HG03442 (cell line): ENCODE results near the gene SMOC1.
"Not testable (repeated sequence)": the region's sequence is repeated elsewhere in the genome, so short reads cannot be mapped to it uniquely, and the experiment has no call there.

ENCODE experiments used
- ATAC-seq: cut with Tn5 transposase; IDR thresholded peaks from one replicate; pipeline ENCODE4 v1.9.1; 2021; ENCODE audit warnings: mild to moderate bottlenecking, moderate library complexity; ENCODE audit not compliant: unreplicated experiment

The SMOC1 gene

GRCh38 chr14:69896080-69896479 is 16.9 kb downstream of the SMOC1 start:
- ATAC-seq: no peak

GRCh38 chr14:69896972-69897371 is 17.8 kb downstream of the SMOC1 start:
- no peak for ATAC-seq

DNA sequence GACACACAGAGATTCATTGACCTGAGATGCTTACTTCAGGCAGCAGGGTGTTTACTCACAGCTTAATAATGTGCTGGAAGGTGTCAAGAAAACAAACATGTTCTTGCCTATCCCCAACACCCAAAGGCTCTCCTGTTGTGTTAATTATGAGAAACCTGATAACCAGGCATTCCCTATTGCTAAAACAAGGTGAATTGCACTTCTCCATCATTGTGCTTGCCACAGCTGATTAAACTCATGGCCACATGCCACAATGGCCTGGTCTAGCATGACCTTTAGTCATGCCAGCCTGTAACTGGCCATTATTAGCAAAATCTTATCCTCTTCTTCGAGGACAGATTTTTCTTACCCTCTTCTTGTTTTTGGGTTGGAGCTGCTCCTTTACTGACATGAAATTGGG is 21.4 kb downstream of the SMOC1 start:
- ATAC-seq: no peak

DNA sequence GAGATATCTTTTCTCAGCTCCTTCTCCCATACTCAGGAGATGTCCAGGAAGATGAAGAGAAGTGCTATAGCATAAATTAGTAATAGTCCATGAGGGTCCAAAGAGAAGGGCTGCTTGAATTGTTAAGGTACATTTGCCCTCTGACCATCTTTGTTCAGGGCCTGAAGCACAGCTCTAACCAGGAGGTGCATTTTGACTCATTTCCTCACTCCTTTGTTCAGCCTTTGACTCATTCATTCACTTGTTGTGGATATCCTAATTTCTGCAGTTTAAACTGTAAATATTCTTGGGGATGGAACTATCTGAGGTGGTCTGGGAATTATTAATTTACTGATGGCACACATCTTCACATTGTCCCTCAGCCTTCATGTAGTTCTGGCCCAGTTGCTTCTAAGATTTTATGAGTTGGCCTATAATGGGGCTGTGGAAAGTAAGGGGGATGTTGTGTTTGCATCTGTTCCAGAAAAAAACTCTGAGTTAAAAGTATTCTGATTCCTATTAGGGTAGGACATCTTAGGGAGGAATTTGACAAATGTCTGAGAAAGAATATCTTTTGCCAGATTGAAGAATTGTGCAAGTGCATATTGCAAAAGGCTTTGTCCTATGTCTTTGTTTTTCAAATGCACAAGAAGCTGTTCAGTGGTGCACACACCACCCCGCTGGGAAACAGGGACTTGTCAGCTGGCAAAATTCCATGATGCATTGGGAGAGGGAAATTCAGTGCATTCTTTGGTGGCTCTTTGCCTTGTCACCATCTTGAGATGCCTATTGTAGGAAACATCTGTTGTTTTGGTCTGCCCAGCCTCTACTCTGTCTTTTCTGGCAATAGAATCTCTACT is 22.1 kb downstream of the SMOC1 start:
- ATAC-seq: no peak

GRCh38 chr14:69903046-69903445 is 23.8 kb downstream of the SMOC1 start:
- not testable (repeated sequence) for ATAC-seq

DNA sequence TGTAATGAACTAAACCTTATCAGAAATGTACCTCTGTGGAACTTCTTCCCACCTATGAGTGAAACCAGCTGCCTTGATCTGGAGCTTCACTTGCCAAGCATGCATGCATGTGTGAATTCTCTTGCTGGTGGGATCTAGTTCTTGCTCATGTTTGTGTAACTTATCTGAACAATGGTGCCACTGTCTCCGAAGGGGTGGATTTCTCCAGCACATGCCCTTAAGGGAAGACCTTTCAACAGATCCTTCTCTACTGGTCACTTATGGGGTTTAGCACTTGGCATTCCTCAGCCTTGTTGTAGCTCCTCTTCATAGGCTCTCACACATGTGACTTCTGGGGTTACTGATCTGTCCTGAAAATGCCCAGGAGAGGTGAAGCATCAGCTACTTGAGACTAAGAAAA is 25.0 kb downstream of the SMOC1 start:
- no peak for ATAC-seq

DNA sequence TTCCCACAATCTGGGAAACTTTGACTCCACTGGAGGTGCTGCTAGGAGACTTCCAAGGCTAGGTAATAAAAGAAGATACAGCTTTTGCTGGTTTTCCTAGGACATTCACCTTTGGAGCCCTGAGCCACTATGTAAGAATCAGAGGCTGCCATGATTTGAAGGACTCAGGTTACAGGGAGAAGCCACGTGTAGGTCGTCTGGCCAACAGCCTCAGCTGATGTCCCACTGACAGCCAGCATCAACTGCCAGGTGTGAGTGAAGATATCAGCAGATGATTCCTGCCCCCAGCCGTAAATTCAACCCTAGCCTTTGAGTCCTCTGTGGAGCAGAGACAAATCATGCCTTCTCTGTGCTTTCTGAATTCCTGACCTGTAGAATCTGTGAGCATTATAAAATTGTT is 27.0 kb downstream of the SMOC1 start:
- ATAC-seq: no peak

DNA sequence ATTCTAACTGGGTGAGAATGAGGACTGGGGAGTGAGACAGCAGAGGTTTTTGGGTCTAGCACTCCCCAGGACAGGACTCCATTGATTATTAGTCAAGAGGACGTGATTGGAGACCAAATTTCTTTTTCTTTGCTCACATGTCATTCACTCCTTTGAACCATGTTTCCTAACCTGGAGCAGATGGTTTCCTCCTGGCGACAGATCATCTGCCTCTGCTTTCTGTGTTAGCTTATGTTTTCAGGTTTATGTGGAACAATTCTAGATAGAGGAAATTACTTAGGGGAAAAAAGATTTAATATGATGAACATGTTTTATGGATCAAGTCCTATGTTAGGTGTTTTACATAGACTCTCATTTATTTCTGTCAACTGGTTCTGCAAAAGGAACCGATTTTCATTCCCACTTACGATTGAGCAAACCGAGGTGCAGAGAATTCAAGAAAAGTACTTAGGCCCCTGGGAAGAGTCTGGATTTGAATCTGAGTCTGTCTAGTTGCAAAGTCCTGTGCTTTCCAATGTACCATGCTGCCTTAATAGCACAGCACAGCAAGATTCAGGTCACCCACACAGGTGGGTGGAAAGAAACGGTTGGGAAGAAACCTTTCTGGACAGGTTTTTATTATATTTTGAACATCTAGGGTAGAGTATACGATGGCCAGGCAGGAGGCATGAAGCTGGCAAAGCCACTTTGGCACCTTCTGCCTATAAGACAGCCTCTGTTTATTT is 30.8 kb downstream of the SMOC1 start:
- ATAC-seq: no peak

GRCh38 chr14:69910871-69911270 is 31.7 kb downstream of the SMOC1 start:
- ATAC-seq: no peak

DNA sequence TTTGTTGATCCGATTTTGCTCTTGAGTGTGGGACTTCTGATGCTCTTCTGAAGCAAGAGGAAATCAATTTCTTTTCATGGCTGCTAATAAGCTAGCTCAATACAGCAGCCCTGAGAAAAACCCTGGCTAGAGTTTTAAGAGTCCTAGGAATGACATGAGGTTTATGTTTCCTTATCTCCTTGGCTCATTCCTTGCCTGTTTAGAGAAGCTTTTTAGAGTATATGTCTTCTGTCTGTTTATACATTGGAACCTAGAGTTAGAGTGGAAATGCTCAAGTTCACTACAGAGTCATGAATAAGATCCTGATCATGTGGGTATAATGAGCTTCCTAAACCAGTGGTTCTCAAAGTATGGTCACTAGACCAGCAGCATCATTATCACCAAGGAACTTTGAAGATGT is 34.5 kb downstream of the SMOC1 start:
- no peak for ATAC-seq

DNA sequence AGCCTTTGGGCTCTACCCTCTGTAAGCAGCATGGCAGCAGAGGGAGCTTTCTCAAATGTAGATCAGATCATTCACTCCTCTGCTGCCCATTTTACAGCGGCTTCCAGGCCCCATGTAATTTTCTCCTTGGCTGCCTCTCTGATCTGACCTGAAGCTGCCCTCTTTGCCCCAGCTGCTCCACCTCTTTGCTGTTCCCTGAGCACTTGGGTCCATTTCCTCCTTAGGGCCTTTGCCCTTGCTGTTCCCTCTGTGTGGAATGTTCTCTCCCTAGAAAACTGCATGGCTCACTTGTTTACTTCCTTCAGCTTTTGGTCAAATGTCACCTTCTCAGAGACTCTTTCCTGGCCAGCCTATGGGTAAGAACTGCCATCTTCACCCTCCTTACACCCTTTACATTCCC is 37.2 kb downstream of the SMOC1 start:
- no peak for ATAC-seq

GRCh38 chr14:69917287-69917686 is 38.1 kb downstream of the SMOC1 start:
- ATAC-seq: no peak

- no peak for ATAC-seq
These were observed 40.6 kb downstream of the SMOC1 start for GRCh38 chr14:69919815-69920214.

DNA sequence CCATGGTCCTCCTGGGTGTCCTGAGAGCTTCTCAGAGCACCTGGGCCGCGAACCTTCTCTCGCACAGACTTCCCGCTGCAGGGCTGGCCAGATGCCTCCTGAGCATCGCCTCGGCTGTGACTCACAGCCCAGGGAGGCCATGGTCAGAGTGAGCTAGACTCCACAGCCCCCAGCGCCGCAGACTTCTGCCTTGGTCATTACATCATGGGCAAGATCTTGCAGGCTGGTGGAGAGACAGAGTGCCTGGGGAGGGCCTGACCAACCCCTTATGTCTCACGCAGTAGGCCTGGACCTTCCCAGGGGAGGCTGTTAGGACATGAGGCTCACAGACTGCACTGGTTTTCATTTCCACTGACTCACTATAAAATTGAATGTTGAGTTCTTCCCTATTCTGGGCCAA is 41.8 kb downstream of the SMOC1 start:
- ATAC-seq: no peak

DNA sequence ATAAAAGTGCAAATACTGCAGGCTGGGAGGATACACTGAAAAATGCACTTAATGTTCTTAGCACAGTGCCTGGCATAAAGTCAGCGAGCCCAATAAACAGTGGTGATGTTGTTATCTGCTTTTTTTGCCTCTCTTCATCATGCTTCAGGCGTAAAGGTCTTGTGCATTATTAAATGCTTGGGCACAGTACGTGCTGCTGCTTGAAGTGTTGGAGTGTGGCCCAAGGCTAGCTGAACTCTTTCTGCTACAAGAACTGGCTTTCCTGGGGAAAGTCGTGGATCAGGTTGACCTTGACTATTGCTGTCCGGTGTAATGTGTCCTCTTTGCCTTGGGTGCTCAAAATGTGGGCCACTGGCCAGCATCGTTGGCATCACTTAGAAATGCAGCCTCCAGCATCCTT is 43.0 kb downstream of the SMOC1 start:
- no peak for ATAC-seq

DNA sequence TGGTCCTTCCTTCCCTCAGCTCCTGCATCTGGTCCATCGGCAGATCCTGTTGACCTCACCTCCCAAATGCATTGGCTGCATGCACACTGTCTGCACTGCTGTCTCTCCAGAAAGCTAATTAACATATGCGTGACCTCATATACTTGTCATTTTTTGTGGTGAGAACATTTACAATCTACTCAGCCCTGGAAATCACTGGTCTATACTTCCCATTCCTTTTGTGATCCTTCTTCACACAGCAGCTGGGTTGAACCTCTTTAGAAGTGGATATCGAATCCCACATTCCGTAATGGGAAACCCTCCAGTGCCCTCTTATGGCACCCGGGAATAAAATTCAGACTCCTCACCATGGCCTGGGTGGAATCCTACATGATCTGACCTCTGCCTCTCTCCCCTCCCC is 45.0 kb downstream of the SMOC1 start:
- ATAC-seq: no peak

GRCh38 chr14:69928111-69928523 is 48.9 kb downstream of the SMOC1 start:
- ATAC-seq: no peak

- ATAC-seq: no peak
These were observed 51.7 kb downstream of the SMOC1 start for GRCh38 chr14:69930780-69931379.

- no peak for ATAC-seq
These were observed 52.7 kb downstream of the SMOC1 start for GRCh38 chr14:69931960-69932359.

GRCh38 chr14:69932391-69932790 is 53.2 kb downstream of the SMOC1 start:
- ATAC-seq: no peak

DNA sequence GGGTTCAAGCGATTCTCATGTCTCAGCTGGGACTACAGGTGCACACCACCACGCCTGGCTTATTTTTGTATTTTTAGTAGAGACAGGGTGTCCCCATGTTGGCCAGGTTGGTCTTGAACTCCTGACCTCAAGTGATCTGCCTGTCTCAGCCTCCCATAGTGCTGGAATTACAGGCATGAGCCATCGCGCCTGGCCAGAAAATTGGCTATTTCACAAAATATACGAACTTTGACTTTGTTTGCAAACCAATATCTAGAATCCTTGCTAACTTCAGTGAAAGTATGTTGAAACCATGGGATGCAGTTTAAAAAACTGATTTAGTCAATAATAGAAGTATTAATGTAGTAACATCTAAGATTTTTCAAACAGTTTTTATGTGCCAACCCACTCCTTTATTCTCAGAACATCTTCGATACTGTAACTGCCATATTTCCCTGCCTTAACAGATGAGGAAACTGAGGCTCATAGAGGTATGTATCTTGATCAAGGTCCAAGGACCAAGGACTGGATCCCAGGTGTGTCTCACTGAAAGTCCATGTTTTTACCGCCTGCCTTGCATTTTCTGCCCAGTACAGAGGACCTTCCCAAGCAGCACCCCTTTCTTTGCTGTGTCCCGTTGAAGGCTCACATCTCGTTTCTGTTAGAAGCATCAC is 54.5 kb downstream of the SMOC1 start:
- no peak for ATAC-seq
